PC-9 (cell line): ENCODE measurements around the gene YTHDF2.

ENCODE experiments used
- EZH2 ChIP-seq: fragments of 200-600 bp; sonication (generic); IDR thresholded peaks from 2 replicates; pipeline ENCODE4 v1.8.0; 2017; ENCODE audit warnings: antibody characterized with exemption, low read depth
- TF ChIP-seq, protein P1 (sequence below): fragments of 200-600 bp; sonication (generic); conservative IDR thresholded peaks from 2 replicates; pipeline ENCODE4 v1.6.1; 2017; ENCODE audit warnings: mixed run types, antibody characterized with exemption, mild to moderate bottlenecking, moderate library complexity

DNA sequence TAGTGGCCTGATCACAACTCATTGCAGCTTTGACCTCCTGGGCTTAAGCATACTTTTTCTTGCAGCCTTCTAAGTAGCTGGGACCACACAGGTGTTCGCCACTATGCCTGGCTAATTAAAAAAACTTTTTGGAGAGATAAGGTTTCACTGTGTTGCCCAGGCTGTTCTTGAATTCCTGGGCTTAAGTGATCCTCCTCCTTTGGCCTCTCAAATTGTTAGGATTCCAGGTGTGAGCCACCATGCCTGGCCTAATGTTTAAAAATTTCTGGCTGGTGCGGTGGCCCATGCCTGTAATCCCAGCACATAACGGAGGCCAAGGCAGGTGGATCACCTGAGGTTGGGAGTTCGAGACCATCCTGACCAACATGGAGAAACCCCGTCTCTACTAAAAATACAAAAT is 24.4 kb downstream of the YTHDF2 start:
- TF ChIP-seq, protein P1, sequence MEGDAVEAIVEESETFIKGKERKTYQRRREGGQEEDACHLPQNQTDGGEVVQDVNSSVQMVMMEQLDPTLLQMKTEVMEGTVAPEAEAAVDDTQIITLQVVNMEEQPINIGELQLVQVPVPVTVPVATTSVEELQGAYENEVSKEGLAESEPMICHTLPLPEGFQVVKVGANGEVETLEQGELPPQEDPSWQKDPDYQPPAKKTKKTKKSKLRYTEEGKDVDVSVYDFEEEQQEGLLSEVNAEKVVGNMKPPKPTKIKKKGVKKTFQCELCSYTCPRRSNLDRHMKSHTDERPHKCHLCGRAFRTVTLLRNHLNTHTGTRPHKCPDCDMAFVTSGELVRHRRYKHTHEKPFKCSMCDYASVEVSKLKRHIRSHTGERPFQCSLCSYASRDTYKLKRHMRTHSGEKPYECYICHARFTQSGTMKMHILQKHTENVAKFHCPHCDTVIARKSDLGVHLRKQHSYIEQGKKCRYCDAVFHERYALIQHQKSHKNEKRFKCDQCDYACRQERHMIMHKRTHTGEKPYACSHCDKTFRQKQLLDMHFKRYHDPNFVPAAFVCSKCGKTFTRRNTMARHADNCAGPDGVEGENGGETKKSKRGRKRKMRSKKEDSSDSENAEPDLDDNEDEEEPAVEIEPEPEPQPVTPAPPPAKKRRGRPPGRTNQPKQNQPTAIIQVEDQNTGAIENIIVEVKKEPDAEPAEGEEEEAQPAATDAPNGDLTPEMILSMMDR, result no peak
- TF ChIP-seq EZH2, result no peak
